ENCODE data around the gene ADRM1. TPM values are rescaled to one million over a fixed set of nuclear protein-coding genes. Genes with fewer than 3 reads are reported as not detected.

The ADRM1 gene
- total RNA-seq, 1 donor from 2014 or later, result 52.3 TPM

- no peaks in the 10 kb centered on the region for H3K9me3 ChIP-seq (ENCODE audit: low read depth)
- Mint-ChIP-seq H3K4me3 (no peak overlapping the region), H3K27ac (no peak overlapping the region), H3K9me3 (peaks cover 5% of the 10 kb centered on the region), H3K4me1 (no peaks in the 10 kb centered on the region), H3K27me3 (ENCODE audit: insufficient read depth, low read depth) (no peaks in the 10 kb centered on the region), H3K36me3 (peaks cover 32% of the 10 kb centered on the region)
- TF ChIP-seq CTCF (IDR thresholded peaks at IDR 0.05) (no peak), EZH2phosphoT487 (IDR thresholded peaks at IDR 0.05) (no peak), EZH2 (IDR thresholded peaks at IDR 0.05) (no peak)
- DNase-seq (ENCODE audit: low spot score), result no peak
- H2AFZ ChIP-seq (replicated peaks), result no peak overlapping the region
- H3K27me3 ChIP-seq, result no peaks in the 10 kb centered on the region
- peaks cover 6% of the 10 kb centered on the region for H3K36me3 ChIP-seq
- H3K9ac ChIP-seq, result no peak overlapping the region
- H3K4me1 ChIP-seq, result no peaks in the 10 kb centered on the region
- no peak overlapping the region for H3K4me3 ChIP-seq
- H3F3A ChIP-seq (ENCODE audit: low read depth), result no peaks in the 10 kb centered on the region
- no peak overlapping the region for H3K27ac ChIP-seq
- H3K79me2 ChIP-seq (ENCODE audit: low read depth), result no peaks in the 10 kb centered on the region
- H4K20me1 ChIP-seq (ENCODE audit: low read depth), result peaks cover 5% of the 10 kb centered on the region
- H3K4me2 ChIP-seq, result no peak overlapping the region
Observed at GRCh38 chr20:62266340-62266739, 36.5 kb upstream of the ADRM1 start.

- peaks cover 5% of the 10 kb centered on the region for H4K20me1 ChIP-seq (ENCODE audit: low read depth)
- no peak overlapping the region for H2AFZ ChIP-seq (replicated peaks)
- H3K36me3 ChIP-seq, result peaks cover 6% of the 10 kb centered on the region
- Mint-ChIP-seq H3K4me1 (no peaks in the 10 kb centered on the region), H3K27ac (no peak overlapping the region), H3K4me3 (no peak overlapping the region), H3K36me3 (peaks cover 30% of the 10 kb centered on the region), H3K9me3 (peaks cover 5% of the 10 kb centered on the region), H3K27me3 (ENCODE audit: insufficient read depth, low read depth) (no peaks in the 10 kb centered on the region)
- DNase-seq (ENCODE audit: low spot score), result no peak
- H3K4me1 ChIP-seq, result no peaks in the 10 kb centered on the region
- H3F3A ChIP-seq (ENCODE audit: low read depth), result no peaks in the 10 kb centered on the region
- H3K79me2 ChIP-seq (ENCODE audit: low read depth), result no peaks in the 10 kb centered on the region
- no peak overlapping the region for H3K4me2 ChIP-seq
- TF ChIP-seq CTCF (IDR thresholded peaks at IDR 0.05), result no peak
- TF ChIP-seq EZH2phosphoT487 (IDR thresholded peaks at IDR 0.05), result no peak
- no peak for TF ChIP-seq EZH2 (IDR thresholded peaks at IDR 0.05)
- no peak overlapping the region for H3K9ac ChIP-seq
- H3K27ac ChIP-seq, result no peak overlapping the region
- no peaks in the 10 kb centered on the region for H3K27me3 ChIP-seq
- no peaks in the 10 kb centered on the region for H3K9me3 ChIP-seq (ENCODE audit: low read depth)
- H3K4me3 ChIP-seq, result no peak overlapping the region
Observed at GRCh38 chr20:62266851-62267250, 35.9 kb upstream of the ADRM1 start.

GRCh38 chr20:62267543-62267942 is 35.3 kb upstream of the ADRM1 start:
- Mint-ChIP-seq H3K36me3 (peaks cover 27% of the 10 kb centered on the region), H3K27ac (no peak overlapping the region), H3K9me3 (peaks cover 5% of the 10 kb centered on the region), H3K27me3 (ENCODE audit: insufficient read depth, low read depth) (no peaks in the 10 kb centered on the region), H3K4me1 (no peaks in the 10 kb centered on the region), H3K4me3 (no peak overlapping the region)
- Histone ChIP-seq H3K9ac (no peak overlapping the region), H2AFZ (replicated peaks) (no peak overlapping the region), H3K9me3 (ENCODE audit: low read depth) (no peaks in the 10 kb centered on the region), H3K4me3 (no peak overlapping the region), H3K79me2 (ENCODE audit: low read depth) (no peaks in the 10 kb centered on the region), H3K4me1 (no peaks in the 10 kb centered on the region), H3F3A (ENCODE audit: low read depth) (no peaks in the 10 kb centered on the region), H3K4me2 (no peak overlapping the region), H3K27me3 (no peaks in the 10 kb centered on the region), H3K27ac (no peak overlapping the region), H4K20me1 (ENCODE audit: low read depth) (peaks cover 5% of the 10 kb centered on the region), H3K36me3 (peaks cover 6% of the 10 kb centered on the region)
- no peak for DNase-seq (ENCODE audit: low spot score)
- no peak for TF ChIP-seq EZH2 (IDR thresholded peaks at IDR 0.05)
- no peak for TF ChIP-seq EZH2phosphoT487 (IDR thresholded peaks at IDR 0.05)
- no peak for TF ChIP-seq CTCF (IDR thresholded peaks at IDR 0.05)

Data from neural progenitor cell (in vitro differentiated cells).